SH-SY5Y (cell line): ENCODE measurements around the gene ARHGAP42.

Experiments
- GATA2 ChIP-seq: IDR thresholded peaks from 2 replicates; pipeline ENCODE4 v1.6.1; 2011; ENCODE audit warnings: mild to moderate bottlenecking, low read depth, low read length
- GATA3 ChIP-seq: IDR thresholded peaks from 2 replicates; pipeline ENCODE4 v1.6.1; 2011; ENCODE audit warnings: low read depth, mild to moderate bottlenecking, low read length, moderate library complexity

DNA sequence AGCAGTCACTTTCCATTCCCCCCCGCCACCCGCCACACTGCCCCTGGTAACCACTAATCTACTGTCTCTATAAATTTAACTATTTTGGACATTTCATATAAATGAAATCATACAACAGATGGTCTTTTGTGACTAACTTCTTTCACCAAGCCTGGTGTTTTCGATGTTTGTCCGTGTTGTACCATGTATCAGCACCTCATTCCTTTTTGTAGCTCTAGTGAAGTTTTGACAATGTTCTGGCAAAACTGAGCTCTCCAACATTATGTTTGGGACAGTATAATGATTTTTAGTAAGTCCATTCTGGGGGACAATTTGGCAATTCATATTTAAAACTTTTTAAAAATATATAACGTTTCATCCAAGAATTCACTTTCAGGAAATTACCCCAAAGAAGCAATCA lies 45.6 kb upstream of the ARHGAP42 start:
- TF ChIP-seq GATA2 (no peak), GATA3 (no peak)
